ENCODE measurements around the gene CCSER1.

DNA sequence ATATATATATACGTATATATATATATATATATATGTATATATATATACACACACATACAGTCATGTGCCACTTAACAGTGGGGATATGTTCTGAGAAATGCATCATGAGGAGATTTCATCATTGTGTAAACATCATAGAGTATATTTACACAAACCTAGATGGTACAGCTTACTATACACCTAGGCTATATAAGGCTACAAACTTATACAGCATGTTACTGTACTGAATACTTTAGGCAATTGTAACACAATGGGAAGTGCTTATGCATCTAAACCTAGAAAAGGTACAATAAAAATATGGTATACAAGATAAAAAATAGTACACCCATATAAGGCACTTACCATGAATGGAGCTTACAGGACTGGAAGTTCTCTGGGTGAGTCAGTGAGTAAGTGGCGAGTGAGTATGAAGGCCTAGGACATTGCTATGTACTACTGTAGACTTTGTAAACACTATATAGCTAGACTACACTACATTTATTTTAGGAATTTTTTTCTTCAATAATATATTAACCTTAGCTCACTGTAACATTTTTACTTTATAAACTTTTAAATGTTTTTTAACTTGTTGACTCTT, 13.2 kb upstream of the CCSER1 start:
- no peak for TF ChIP-seq EZH2phosphoT487 (IDR thresholded peaks at IDR 0.05; ENCODE audit: borderline replicate concordance)
- TF ChIP-seq, protein P1, sequence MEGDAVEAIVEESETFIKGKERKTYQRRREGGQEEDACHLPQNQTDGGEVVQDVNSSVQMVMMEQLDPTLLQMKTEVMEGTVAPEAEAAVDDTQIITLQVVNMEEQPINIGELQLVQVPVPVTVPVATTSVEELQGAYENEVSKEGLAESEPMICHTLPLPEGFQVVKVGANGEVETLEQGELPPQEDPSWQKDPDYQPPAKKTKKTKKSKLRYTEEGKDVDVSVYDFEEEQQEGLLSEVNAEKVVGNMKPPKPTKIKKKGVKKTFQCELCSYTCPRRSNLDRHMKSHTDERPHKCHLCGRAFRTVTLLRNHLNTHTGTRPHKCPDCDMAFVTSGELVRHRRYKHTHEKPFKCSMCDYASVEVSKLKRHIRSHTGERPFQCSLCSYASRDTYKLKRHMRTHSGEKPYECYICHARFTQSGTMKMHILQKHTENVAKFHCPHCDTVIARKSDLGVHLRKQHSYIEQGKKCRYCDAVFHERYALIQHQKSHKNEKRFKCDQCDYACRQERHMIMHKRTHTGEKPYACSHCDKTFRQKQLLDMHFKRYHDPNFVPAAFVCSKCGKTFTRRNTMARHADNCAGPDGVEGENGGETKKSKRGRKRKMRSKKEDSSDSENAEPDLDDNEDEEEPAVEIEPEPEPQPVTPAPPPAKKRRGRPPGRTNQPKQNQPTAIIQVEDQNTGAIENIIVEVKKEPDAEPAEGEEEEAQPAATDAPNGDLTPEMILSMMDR (conservative IDR thresholded peaks at IDR 0.05; ENCODE audit: low read length) = no peak

Measured in Loucy (cell line).